CD4-positive, alpha-beta T cell treated with Interleukin-2 at 100 ng/mL for 4 hours (primary cell): ENCODE results near the gene KCTD13.
"Not testable (repeated sequence)": the region's sequence is repeated elsewhere in the genome, so short reads cannot be mapped to it uniquely, and the experiment has no call there.

Source experiments
- DNase-seq: peaks from one replicate; pipeline ENCODE4 v3.0.0-alpha.2; 2020; ENCODE audit warnings: low spot score

The KCTD13 gene

GRCh38 chr16:29925781-29926710 is at the start of gene KCTD13:
Gene KCTD13 (minus strand): TSS chr16:29926226. CDS start chr16:29926033, 193 bp downstream.
- DNase-seq = peak; percentile 89

GRCh38 chr16:29975134-29975538 is 49.1 kb upstream of the KCTD13 start:
- no peak for DNase-seq

- DNase-seq = peak; percentile 19
These were observed 48.5 kb upstream of the KCTD13 start for GRCh38 chr16:29974291-29975133.

GRCh38 chr16:29973384-29974246 is 47.6 kb upstream of the KCTD13 start, which contains the start of gene TAOK2:
Gene TAOK2 (plus strand): TSS chr16:29973868. CDS start chr16:29977773, 3,905 bp downstream.
- DNase-seq = peak; percentile 97

- no peak for DNase-seq
These were observed 47.0 kb upstream of the KCTD13 start for GRCh38 chr16:29972992-29973383.

- DNase-seq = no peak
These were observed 46.5 kb upstream of the KCTD13 start for GRCh38 chr16:29972500-29972899.

- DNase-seq = no peak
These were observed 45.3 kb upstream of the KCTD13 start for GRCh38 chr16:29971304-29971703.

- DNase-seq = no peak
These were observed 42.2 kb upstream of the KCTD13 start for GRCh38 chr16:29968205-29968604.

GRCh38 chr16:29963021-29963743 is 37.2 kb upstream of the KCTD13 start:
- DNase-seq = no peak

GRCh38 chr16:29962344-29962994 is 36.4 kb upstream of the KCTD13 start:
- DNase-seq = no peak

- DNase-seq = peak; percentile 95
These were observed 35.7 kb upstream of the KCTD13 start, which contains the start of gene TMEM219 for GRCh38 chr16:29961479-29962343. Gene TMEM219 (plus strand): TSS chr16:29962079. CDS start chr16:29963144, 1,065 bp downstream.

- DNase-seq = no peak
These were observed 35.1 kb upstream of the KCTD13 start for GRCh38 chr16:29961127-29961478.

GRCh38 chr16:29959821-29960220 is 33.8 kb upstream of the KCTD13 start:
- not testable (repeated sequence) for DNase-seq

- no peak for DNase-seq
These were observed 33.3 kb upstream of the KCTD13 start for GRCh38 chr16:29959293-29959692.

GRCh38 chr16:29958756-29959155 is 32.7 kb upstream of the KCTD13 start:
- DNase-seq = no peak

- no peak for DNase-seq
These were observed 25.8 kb upstream of the KCTD13 start for GRCh38 chr16:29951625-29952365.

- no peak for DNase-seq
These were observed 24.9 kb upstream of the KCTD13 start for GRCh38 chr16:29950806-29951461.

- no peak for DNase-seq
These were observed 21.9 kb upstream of the KCTD13 start for GRCh38 chr16:29947897-29948296.
